NCI-H345 (cell line): ENCODE data around the gene ACSL5.
"Not testable (repeated sequence)": the region's sequence is repeated elsewhere in the genome, so short reads cannot be mapped to it uniquely, and the experiment has no call there.

ENCODE experiments used
- DNase-seq: peaks from one replicate; lab custom pipeline; 2025; lab: John Stamatoyannopoulos, UW

Gene ACSL5

GRCh38 chr10:112374724-112375541 is 1.0 kb downstream of the ACSL5 start:
- DNase-seq: no peak

GRCh38 chr10:112375721-112376395 is 1.9 kb downstream of the ACSL5 start:
- no peak for DNase-seq

- DNase-seq: no peak
These were observed 2.5 kb downstream of the ACSL5 start for GRCh38 chr10:112376396-112376790.

- DNase-seq: not testable (repeated sequence)
These were observed 3.2 kb downstream of the ACSL5 start for GRCh38 chr10:112377116-112377515.

- no peak for DNase-seq
These were observed 5.8 kb downstream of the ACSL5 start for GRCh38 chr10:112379635-112380296.

- DNase-seq: no peak
These were observed 8.8 kb downstream of the ACSL5 start for GRCh38 chr10:112382515-112383235.

GRCh38 chr10:112383325-112383724 is 9.4 kb downstream of the ACSL5 start:
- DNase-seq: no peak

- no peak for DNase-seq
These were observed 10.2 kb downstream of the ACSL5 start for GRCh38 chr10:112384141-112384540.

- DNase-seq: no peak
These were observed 11.3 kb downstream of the ACSL5 start for GRCh38 chr10:112385201-112385600.

GRCh38 chr10:112388056-112388455 is 14.1 kb downstream of the ACSL5 start:
- DNase-seq: not testable (repeated sequence)

- DNase-seq: no peak
These were observed 14.6 kb downstream of the ACSL5 start for GRCh38 chr10:112388548-112388947.

- DNase-seq: no peak
These were observed 15.4 kb downstream of the ACSL5 start for GRCh38 chr10:112389271-112389822.

- DNase-seq: no peak
These were observed 16.3 kb downstream of the ACSL5 start for GRCh38 chr10:112390125-112390703.

- no peak for DNase-seq
These were observed 19.4 kb downstream of the ACSL5 start for GRCh38 chr10:112393341-112393740.

- DNase-seq: no peak
These were observed 19.9 kb downstream of the ACSL5 start for GRCh38 chr10:112393827-112394226.

GRCh38 chr10:112394475-112394875 is 20.6 kb downstream of the ACSL5 start:
- peak; percentile 31 for DNase-seq

GRCh38 chr10:112395809-112396530 is 22.1 kb downstream of the ACSL5 start:
- DNase-seq: peak; percentile 0

GRCh38 chr10:112397592-112397991 is 23.7 kb downstream of the ACSL5 start:
- DNase-seq: no peak

GRCh38 chr10:112402917-112403316 is 29.0 kb downstream of the ACSL5 start:
- DNase-seq: no peak

- DNase-seq: no peak
These were observed 30.7 kb downstream of the ACSL5 start for GRCh38 chr10:112404617-112405016.

GRCh38 chr10:112406806-112407205 is 32.9 kb downstream of the ACSL5 start:
- DNase-seq: not testable (repeated sequence)
